Suprapubic skin (tissue), 4 donors: ENCODE measurements around the gene DENND4C.

Source experiments
- CTCF ChIP-seq, 2 donors: fragments of 200-600 bp in 1 of 2; fragments of 450-650 bp in 1 of 2; sonication (generic) in 1 of 2; IDR thresholded peaks; one replicate each; pipeline ENCODE4 v1.5.1; 2016 to 2019; ENCODE audit warnings: antibody characterized with exemption in 2 of 2, mild to moderate bottlenecking in 1 of 2, moderate library complexity in 1 of 2
- EP300 ChIP-seq: sonication (generic); formaldehyde crosslinking; IDR thresholded peaks from one replicate; pipeline ENCODE4 v1.6.1; 2017; ENCODE audit warnings: antibody characterized with exemption
- POLR2A ChIP-seq, 2 donors: fragments of 450-650 bp; IDR thresholded peaks; one replicate each; pipeline ENCODE4 v1.6.1; 2017; ENCODE audit warnings: antibody characterized with exemption in 2 of 2, mild to moderate bottlenecking in 2 of 2, moderate library complexity in 2 of 2
- POLR2AphosphoS5 ChIP-seq, 3 donors: sonication (generic); formaldehyde crosslinking; IDR thresholded peaks; one replicate each; pipeline ENCODE4 v1.6.1; 2017; ENCODE audit warnings: antibody characterized with exemption in 3 of 3

GRCh38 chr9:19408316-19408692 is 177.8 kb downstream of the DENND4C start:
- TF ChIP-seq POLR2AphosphoS5 (IDR thresholded peaks at IDR 0.05) (no peak), POLR2A (IDR thresholded peaks at IDR 0.05) (no peak), CTCF (IDR thresholded peaks at IDR 0.05) (no peak), EP300 (no peak)
